HCT116 (cell line): ENCODE results near the gene TUBB6. TPM values are rescaled to one million over a fixed set of nuclear protein-coding genes. Genes with fewer than 3 reads are reported as not detected.

ENCODE experiments used
- ATAC-seq: fragments of 200-7000 bp; cut with Tn5 transposase; 2 replicates; pipeline ENCODE4 v1.9.1; 2020; ENCODE audit warnings: mild to moderate bottlenecking, moderate library complexity
- BruUV-seq: library from RNA; stranded (reverse); fragments of 400-500 nt; replicated peaks from 2 replicates; lab custom pipeline; 2021; lab: Mats Ljungman, UMichigan
- CTCF ChIA-PET: fragments of 300-600 bp; sonication (Branson Sonifier 250); formaldehyde crosslinking; loops from one replicate; lab custom pipeline; 2021; ENCODE audit warnings: antibody characterized with exemption; lab: Charles Lee
- POLR2A ChIA-PET: fragments of 300-600, 350-600 bp; sonication (Branson Sonifier 250); formaldehyde crosslinking; loops from one replicate; lab custom pipeline; 2021; ENCODE audit warnings: antibody characterized with exemption; lab: Charles Lee
- RAD21 ChIA-PET, 2 experiments: fragments of 300-600 bp; sonication (Branson Sonifier 250); formaldehyde crosslinking; loops; one replicate each; lab custom pipeline; 2023; ENCODE audit warnings: low total read pairs in 2 of 2; ENCODE audit not compliant: uncharacterized antibody in 2 of 2, unreplicated experiment in 2 of 2, low non-redundant PET in 1 of 2; lab: Charles Lee
- DNase-seq: peaks from one replicate; pipeline ENCODE4 v3.0.0-alpha.2; 2010; ENCODE audit warnings: low read depth, low spot score
- H2AFZ ChIP-seq: fragments of 200-600 bp; shearing (Covaris generic), sonication (generic); 2 replicates; pipeline ENCODE4 v1.6.1; 2017; ENCODE audit warnings: low read depth, mixed run types, mixed read lengths, antibody characterized with exemption, low read length; ENCODE audit not compliant: poor library complexity, severe bottlenecking
- H3K27ac ChIP-seq: 2 replicates; pipeline ENCODE4 v1.5.1; 2012; ENCODE audit warnings: low read depth, low read length
- H3K27me3 ChIP-seq: fragments of 200-600 bp; sonication (generic); 2 replicates; pipeline ENCODE4 v1.6.1; 2016; ENCODE audit warnings: mixed run types, low read length, mixed read lengths; ENCODE audit not compliant: insufficient read depth
- H3K36me3 ChIP-seq, 2 experiments: fragments of 200-500 bp in 1 of 2; fragments of 200-600 bp in 1 of 2; sonication (Bioruptor generic) in 1 of 2; sonication (generic) in 1 of 2; 2 replicates each; pipeline versions ENCODE4 v1.5.1 to v1.6.1; 2014 to 2016; ENCODE audit warnings: low read length in 2 of 2, inconsistent platforms in 1 of 2, mixed read lengths in 1 of 2, mixed run types in 1 of 2; ENCODE audit not compliant: insufficient read depth in 2 of 2, control insufficient read depth in 1 of 2
- H3K4me1 ChIP-seq, 2 experiments: fragments of 200-600 bp in 1 of 2; sonication (generic) in 1 of 2; 2 replicates each; pipeline versions ENCODE4 v1.5.1 to v1.6.1; 2012 to 2017; ENCODE audit warnings: low read length in 2 of 2, inconsistent platforms in 1 of 2, mild to moderate bottlenecking in 1 of 2, mixed read lengths in 1 of 2, mixed run types in 1 of 2, moderate library complexity in 1 of 2; ENCODE audit not compliant: insufficient read depth in 2 of 2, control insufficient read depth in 1 of 2
- H3K4me2 ChIP-seq: fragments of 200-600 bp; sonication (generic); 2 replicates; pipeline ENCODE4 v1.6.1; 2017; ENCODE audit warnings: mixed run types, low read length, mixed read lengths
- H3K4me3 ChIP-seq, 2 experiments: fragments of 200-600 bp in 1 of 2; sonication (generic) in 1 of 2; replicated peaks in 1 of 2; 2 replicates each; pipeline ENCODE4 v1.5.1; 2011 to 2016; ENCODE audit warnings: low read length in 2 of 2, control low read depth in 1 of 2, low read depth in 1 of 2, mild to moderate bottlenecking in 1 of 2, mixed read lengths in 1 of 2, mixed run types in 1 of 2
- H3K79me2 ChIP-seq: fragments of 200-600 bp; sonication (generic); 2 replicates; pipeline ENCODE4 v1.6.1; 2017; ENCODE audit warnings: mild to moderate bottlenecking, mixed run types, low read length, moderate library complexity, mixed read lengths; ENCODE audit not compliant: insufficient read depth
- H3K9ac ChIP-seq: fragments of 200-600 bp; sonication (generic); 2 replicates; pipeline ENCODE4 v1.6.1; 2016; ENCODE audit warnings: low read length, mixed read lengths
- H3K9me2 ChIP-seq: fragments of 200-600 bp; sonication (generic), shearing (Covaris generic); 2 replicates; pipeline ENCODE4 v1.6.1; 2017; ENCODE audit warnings: mixed run types, mild to moderate bottlenecking, moderate library complexity; ENCODE audit not compliant: insufficient read depth
- H3K9me3 ChIP-seq, 2 experiments: fragments of 200-500 bp in 1 of 2; fragments of 200-600 bp in 1 of 2; sonication (Bioruptor generic) in 1 of 2; sonication (generic) in 1 of 2; 2 replicates each; pipeline ENCODE4 v1.6.1; 2014 to 2017; ENCODE audit warnings: low read length in 2 of 2, mixed read lengths in 2 of 2, inconsistent platforms in 1 of 2, low read depth in 1 of 2, mild to moderate bottlenecking in 1 of 2, mixed run types in 1 of 2, moderate library complexity in 1 of 2; ENCODE audit not compliant: control insufficient read depth in 1 of 2, insufficient read depth in 1 of 2
- H4K20me1 ChIP-seq: fragments of 200-600 bp; sonication (generic), shearing (Covaris generic); 2 replicates; pipeline ENCODE4 v1.6.1; 2017; ENCODE audit warnings: mixed run types, mild to moderate bottlenecking, moderate library complexity; ENCODE audit not compliant: insufficient read depth
- ATF3 ChIP-seq: IDR thresholded peaks from 2 replicates; pipeline ENCODE4 v1.6.1; 2012
- EZH2phosphoT487 ChIP-seq: fragments of 200-600 bp; IDR thresholded peaks from 2 replicates; pipeline ENCODE4 v1.6.1; 2018; ENCODE audit warnings: antibody characterized with exemption, borderline replicate concordance
- MAX ChIP-seq: IDR thresholded peaks from 2 replicates; pipeline ENCODE4 v1.6.1; 2012
- REST ChIP-seq: IDR thresholded peaks from 2 replicates; pipeline ENCODE4 v1.6.1; 2012; ENCODE audit warnings: low read depth
- ZNF274 ChIP-seq: fragments of 200-500 bp; sonication (Bioruptor generic); IDR thresholded peaks from 2 replicates; pipeline ENCODE4 v1.6.1; 2014; ENCODE audit warnings: mild to moderate bottlenecking, low read depth, low read length, inconsistent platforms
- intact Hi-C: fragments of 100-400 bp; cut with micrococcal nuclease; formaldehyde crosslinking; loops from 2 replicates; pipeline ENCODE4 v1.10.0; 2022
- total RNA-seq: library from RNA; stranded (reverse); gene quantifications from one replicate; pipeline ENCODE4 v1.2.1, GENCODE V29; 2021; ENCODE audit not compliant: unreplicated experiment

Gene TUBB6
- total RNA-seq, 1 experiment from 2014 or later: 87.4 TPM

DNA sequence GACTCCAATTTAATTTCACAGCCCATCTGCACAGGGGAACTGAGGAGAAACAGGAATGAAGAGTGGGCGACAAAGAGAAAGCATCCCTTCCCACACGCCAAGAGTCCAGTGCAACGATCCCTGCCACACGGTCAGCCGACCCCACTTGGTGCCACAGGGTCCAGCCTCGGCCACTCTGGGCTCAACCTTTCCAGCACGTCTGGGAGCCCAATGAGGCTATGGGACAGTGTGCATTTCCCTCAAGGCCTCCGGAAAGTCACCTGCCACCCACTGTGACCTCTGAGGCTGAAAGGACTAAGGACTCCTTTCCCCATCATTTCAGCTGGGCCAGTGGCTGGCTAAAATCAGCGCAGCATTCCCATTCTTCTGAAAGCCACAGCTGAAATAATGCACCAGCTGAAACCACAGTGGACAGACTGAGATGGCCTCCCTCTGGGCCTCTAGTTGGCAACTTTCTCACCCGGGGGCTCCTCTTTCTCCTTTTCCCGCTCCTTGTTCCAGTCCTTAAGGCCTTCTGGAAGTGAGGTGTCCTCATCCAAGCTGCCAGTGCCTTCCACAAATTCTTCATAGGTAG is 21.2 kb downstream of the TUBB6 start:
- peaks cover 24% of the 10 kb centered on the region for H3K79me2 ChIP-seq
- DNase-seq (no peak), ATAC-seq (no peak)
- H3K9ac ChIP-seq: no peak overlapping the region
- H3K27me3 ChIP-seq: no peaks in the 10 kb centered on the region
- H3K9me3 ChIP-seq: no peaks in the 10 kb centered on the region
- ChIA-PET RAD21 (no interaction called here), POLR2A (no interaction called here), CTCF (interaction anchor here (1.3 to 2.5 kb wide), 4 partner anchors 11 to 605 kb away, joined by 3 to 29 read pairs (median 14); no protein-coding TSS in a partner anchor)
- H3K36me3 ChIP-seq: peaks cover 15 to 43% of the 10 kb centered on the region in 2 experiments; a peak in 3 of 4 replicates
- no peaks in the 10 kb centered on the region for H3K9me2 ChIP-seq
- H2AFZ ChIP-seq: no peak overlapping the region
- no peaks in the 10 kb centered on the region for H4K20me1 ChIP-seq
- intact Hi-C loops: loop anchor here (5.0 kb wide), 1 partner anchor 333 kb away; no protein-coding TSS in a partner anchor
- no peak overlapping the region for H3K4me2 ChIP-seq
- H3K4me3 ChIP-seq: no peak overlapping the region
- H3K4me1 ChIP-seq: peaks cover 0 to 7% of the 10 kb centered on the region in 2 experiments; a peak in 1 of 4 replicates
- TF ChIP-seq MAX: no peak
- TF ChIP-seq EZH2phosphoT487: no peak
- TF ChIP-seq REST: no peak
- TF ChIP-seq ZNF274: no peak
- no peak for TF ChIP-seq ATF3
- no peak overlapping the region for H3K27ac ChIP-seq
- BruUV-seq: TSS peak; percentile 54
